Peyer's patch (tissue), 4 donors: ENCODE results near the gene CLCNKA. TPM values are rescaled to one million over a fixed set of nuclear protein-coding genes. Genes with fewer than 3 reads are reported as not detected.
A peak's percentile ranks its signal among the peaks of the same experiment; 100 is the strongest.

ENCODE experiments used
- DNase-seq, 3 donors: peaks; one replicate each; pipeline ENCODE4 v3.0.0-alpha.2; 2017 to 2019
- H3K27ac ChIP-seq, 4 donors: fragments of 200-600 bp; sonication (generic); one replicate each; pipeline ENCODE4 v1.5.1; 2016 to 2019
- H3K27me3 ChIP-seq, 2 donors: fragments of 200-600 bp; sonication (generic); one replicate each; pipeline ENCODE4 v1.5.1; 2019
- H3K36me3 ChIP-seq, 3 donors: fragments of 200-600 bp; sonication (generic); one replicate each; pipeline ENCODE4 v1.5.1; 2016 to 2019
- H3K4me1 ChIP-seq, 4 donors: fragments of 200-600 bp; sonication (generic); one replicate each; pipeline ENCODE4 v1.5.1; 2016 to 2019
- H3K4me3 ChIP-seq, 4 donors: fragments of 200-600 bp; sonication (generic); 1 replicate in 3 of 4; 2 replicates in 1 of 4; pipeline ENCODE4 v1.5.1; 2016 to 2019; ENCODE audit warnings: mild to moderate bottlenecking in 1 of 4
- H3K9me3 ChIP-seq, 4 donors: fragments of 200-600 bp; sonication (generic); one replicate each; pipeline ENCODE4 v1.5.1; 2016 to 2019; ENCODE audit warnings: mild to moderate bottlenecking in 1 of 4
- POLR2A ChIP-seq, 2 donors: fragments of 450-650 bp; IDR thresholded peaks; one replicate each; pipeline ENCODE4 v1.5.1; 2017; ENCODE audit warnings: antibody characterized with exemption in 2 of 2, mild to moderate bottlenecking in 2 of 2, moderate library complexity in 2 of 2
- small RNA-seq, 2 donors: library from RNA; depleted of rRNA; stranded (forward); fragments of <200 nt; gene quantifications; one replicate each; pipeline ENCODE3, GENCODE V24; 2016
- total RNA-seq, 4 donors: library from RNA; depleted of rRNA; stranded (reverse); fragments of >200 nt; gene quantifications; one replicate each; pipeline ENCODE4 v1.1.0, GENCODE V29; 2016
- TF ChIP-seq, protein P1 (sequence below), 6 experiments: fragments of 450-650 bp in 4 of 6; fragments of 200-600 bp in 2 of 6; sonication (generic) in 1 of 6; IDR thresholded peaks; one replicate each; pipeline ENCODE4 v1.5.1; 2017 to 2019; ENCODE audit warnings: antibody characterized with exemption in 6 of 6, mild to moderate bottlenecking in 3 of 6, moderate library complexity in 1 of 6

Gene CLCNKA
- total RNA-seq, 4 donors from 2014 or later: 0.47 TPM; not detected in 3

DNA sequence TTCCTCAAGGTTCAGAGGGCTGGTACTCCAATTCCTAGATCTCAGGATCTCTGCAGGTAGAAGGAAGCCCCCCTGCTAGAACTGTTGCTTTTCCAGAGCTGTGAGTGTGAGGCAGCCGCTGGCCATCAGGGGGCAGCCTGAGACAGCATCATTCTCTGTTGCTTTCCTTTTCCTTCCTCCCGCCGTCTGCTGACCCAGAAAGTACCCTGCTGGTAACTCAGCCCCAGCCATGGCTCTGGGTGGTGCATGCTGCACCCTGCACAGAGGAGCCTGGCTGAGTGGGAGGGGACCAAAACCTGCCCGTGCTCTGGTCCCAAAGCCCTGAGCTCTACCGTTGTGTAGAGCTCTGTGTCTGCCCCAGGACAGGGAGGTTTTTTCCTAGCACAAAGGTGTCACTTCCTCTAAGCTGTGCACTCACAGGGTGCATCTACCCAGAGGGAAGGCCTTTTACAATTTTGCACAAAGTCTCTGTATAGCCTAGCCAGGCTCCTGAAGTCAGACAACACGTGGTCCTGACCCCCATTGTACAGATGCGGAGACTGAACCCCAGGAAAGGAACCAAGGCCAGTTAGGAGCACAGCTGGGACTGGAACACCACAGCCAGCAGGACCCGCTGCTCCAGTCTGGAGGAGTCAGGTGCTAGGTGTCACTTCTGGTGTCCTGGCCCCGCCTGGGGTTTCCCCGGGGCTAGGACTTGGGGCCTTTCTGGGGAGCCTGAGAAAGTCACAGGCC lies 57.3 kb downstream of the CLCNKA start:
- H3K36me3 ChIP-seq: no peaks in the 10 kb centered on the region
- no peaks in the 10 kb centered on the region for H3K4me1 ChIP-seq
- H3K27ac ChIP-seq: peak overlapping the region in 3 of 4 donors; percentile 9 to 42 (median 25)
- peak; percentile 69 to 90 (median 87) for DNase-seq
- H3K27me3 ChIP-seq: no peaks in the 10 kb centered on the region
- no peak overlapping the region for H3K4me3 ChIP-seq
- no peaks in the 10 kb centered on the region for H3K9me3 ChIP-seq
- TF ChIP-seq, protein P1, sequence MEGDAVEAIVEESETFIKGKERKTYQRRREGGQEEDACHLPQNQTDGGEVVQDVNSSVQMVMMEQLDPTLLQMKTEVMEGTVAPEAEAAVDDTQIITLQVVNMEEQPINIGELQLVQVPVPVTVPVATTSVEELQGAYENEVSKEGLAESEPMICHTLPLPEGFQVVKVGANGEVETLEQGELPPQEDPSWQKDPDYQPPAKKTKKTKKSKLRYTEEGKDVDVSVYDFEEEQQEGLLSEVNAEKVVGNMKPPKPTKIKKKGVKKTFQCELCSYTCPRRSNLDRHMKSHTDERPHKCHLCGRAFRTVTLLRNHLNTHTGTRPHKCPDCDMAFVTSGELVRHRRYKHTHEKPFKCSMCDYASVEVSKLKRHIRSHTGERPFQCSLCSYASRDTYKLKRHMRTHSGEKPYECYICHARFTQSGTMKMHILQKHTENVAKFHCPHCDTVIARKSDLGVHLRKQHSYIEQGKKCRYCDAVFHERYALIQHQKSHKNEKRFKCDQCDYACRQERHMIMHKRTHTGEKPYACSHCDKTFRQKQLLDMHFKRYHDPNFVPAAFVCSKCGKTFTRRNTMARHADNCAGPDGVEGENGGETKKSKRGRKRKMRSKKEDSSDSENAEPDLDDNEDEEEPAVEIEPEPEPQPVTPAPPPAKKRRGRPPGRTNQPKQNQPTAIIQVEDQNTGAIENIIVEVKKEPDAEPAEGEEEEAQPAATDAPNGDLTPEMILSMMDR (IDR thresholded peaks at IDR 0.05): peak; percentile 73 to 97 (median 92)
- TF ChIP-seq POLR2A (IDR thresholded peaks at IDR 0.05): no peak

DNA sequence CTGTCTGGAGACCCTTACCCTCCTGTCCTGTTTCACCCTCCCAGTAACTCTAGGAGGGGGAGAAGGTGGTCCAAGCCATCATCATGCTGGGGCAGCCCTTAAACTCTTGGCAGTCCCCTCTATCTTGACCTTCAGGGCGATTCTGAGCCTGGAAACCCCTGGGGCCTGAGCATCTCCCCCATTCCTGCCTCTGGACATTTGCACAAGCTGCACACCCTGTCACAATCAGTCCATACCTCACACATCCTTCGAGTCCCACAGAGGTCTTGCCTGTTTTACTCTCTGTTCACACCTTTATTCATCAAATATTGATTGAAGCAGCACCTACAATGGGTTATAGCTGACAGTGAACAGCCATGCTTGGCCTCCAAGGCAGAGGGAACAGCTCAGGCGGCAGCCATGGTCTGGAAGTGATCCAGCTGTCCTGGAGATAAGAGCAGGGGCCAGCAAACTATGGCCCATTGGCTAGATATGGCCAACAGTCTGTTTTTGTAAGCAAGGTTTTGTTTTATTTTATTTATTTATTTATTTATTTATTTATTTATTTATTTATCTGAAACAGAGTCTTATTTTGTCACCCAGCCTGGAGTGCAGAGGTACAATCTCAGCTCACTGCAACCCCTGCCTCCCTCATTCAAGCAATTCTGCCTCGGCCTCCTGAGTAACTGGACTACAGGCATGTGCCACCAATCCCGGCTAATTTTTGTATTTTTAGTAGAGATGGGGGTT lies 58.8 kb downstream of the CLCNKA start:
- no peak for DNase-seq
- H3K4me3 ChIP-seq: no peak overlapping the region
- no peaks in the 10 kb centered on the region for H3K27me3 ChIP-seq
- no peak overlapping the region for H3K27ac ChIP-seq
- no peaks in the 10 kb centered on the region for H3K9me3 ChIP-seq
- no peaks in the 10 kb centered on the region for H3K36me3 ChIP-seq
- TF ChIP-seq, protein P1 (IDR thresholded peaks at IDR 0.05): no peak
- TF ChIP-seq POLR2A (IDR thresholded peaks at IDR 0.05): no peak
- H3K4me1 ChIP-seq: no peaks in the 10 kb centered on the region

DNA sequence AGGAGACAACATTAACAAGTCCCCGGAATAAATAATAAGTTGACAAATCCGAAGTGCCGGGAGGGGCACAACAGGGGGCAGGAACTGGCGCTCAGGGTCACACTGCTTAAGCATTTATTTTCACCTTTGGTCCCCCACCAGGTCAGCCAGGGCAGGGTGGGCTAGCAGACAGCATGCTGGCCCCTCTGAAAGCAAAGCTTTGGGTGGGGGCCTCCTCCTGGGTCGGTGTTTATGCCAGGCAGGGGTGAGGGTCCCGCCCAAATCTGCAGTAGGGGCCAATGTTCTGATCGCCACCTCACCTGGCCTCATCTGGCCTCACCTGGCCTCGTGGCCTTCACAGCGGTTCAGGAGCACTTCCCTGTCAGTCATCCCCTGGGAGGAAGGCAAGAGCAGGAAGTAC lies 59.8 kb downstream of the CLCNKA start:
- Histone ChIP-seq H3K27ac (no peak overlapping the region), H3K36me3 (no peaks in the 10 kb centered on the region), H3K4me1 (no peaks in the 10 kb centered on the region), H3K27me3 (no peaks in the 10 kb centered on the region), H3K9me3 (no peaks in the 10 kb centered on the region), H3K4me3 (no peak overlapping the region)
- no peak for DNase-seq
- TF ChIP-seq POLR2A (IDR thresholded peaks at IDR 0.05): no peak
- TF ChIP-seq, protein P1 (IDR thresholded peaks at IDR 0.05): no peak

DNA sequence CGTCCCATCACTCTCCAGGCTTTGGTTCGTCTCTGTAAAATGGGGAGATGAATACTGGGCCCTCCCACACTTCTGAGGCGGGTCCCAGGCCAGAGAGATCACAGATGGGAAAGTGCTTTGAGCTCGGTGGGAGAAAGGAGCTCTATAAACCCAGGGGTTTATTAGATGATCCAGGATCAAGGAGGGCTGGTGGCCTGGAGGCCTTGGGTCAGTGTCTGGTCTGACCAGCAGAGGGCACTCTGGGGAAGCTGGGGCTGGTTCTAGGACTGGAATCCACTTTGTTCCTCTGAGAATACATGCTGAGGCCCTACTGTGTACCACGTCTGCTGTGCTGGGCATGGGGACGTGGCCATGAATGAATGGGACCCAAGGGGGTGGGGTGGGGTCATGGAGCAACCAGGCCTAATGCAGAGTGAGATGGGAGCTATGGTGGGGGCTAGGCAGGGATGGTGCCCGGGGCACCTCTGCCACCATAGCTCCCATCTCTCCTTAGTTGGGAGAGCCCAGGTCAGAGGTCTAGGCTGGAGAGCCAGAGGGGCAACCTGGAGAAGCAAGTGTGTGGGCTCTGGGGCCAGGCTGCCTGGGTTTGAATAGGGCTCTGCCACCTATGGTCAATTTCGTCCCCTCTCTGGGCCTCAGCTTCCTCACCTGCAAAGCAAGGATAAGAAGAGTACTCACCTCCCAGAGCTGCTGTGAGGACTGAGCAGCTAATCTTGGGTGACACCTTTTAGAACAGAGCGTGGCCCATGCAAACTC lies 60.6 kb downstream of the CLCNKA start:
- DNase-seq: peak; percentile 57 to 87 (median 80)

DNA sequence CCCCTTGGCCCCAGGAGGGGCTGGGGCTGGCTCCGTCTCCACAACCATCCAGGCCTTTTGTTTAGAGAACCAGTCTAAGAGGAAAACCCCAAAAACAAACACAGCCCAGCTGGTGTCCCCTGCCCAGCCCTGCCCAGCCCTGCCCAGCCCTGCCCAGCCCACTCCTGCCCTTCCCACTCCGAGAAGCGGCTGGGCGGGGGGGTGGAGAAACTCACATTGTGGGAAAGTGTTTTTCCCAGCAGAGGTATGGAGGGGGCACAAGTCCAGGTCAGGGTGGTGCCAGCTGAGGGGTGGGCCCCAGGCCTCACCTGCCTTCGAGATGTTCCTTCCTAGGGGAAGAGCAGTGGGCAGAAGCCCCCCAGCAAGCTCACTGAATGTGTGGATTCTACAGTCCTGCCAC lies 61.6 kb downstream of the CLCNKA start:
- no peaks in the 10 kb centered on the region for H3K9me3 ChIP-seq
- no peak overlapping the region for H3K4me3 ChIP-seq
- no peak overlapping the region for H3K27ac ChIP-seq
- DNase-seq: no peak
- no peaks in the 10 kb centered on the region for H3K27me3 ChIP-seq
- TF ChIP-seq, protein P1 (IDR thresholded peaks at IDR 0.05): no peak
- TF ChIP-seq POLR2A (IDR thresholded peaks at IDR 0.05): no peak
- no peaks in the 10 kb centered on the region for H3K36me3 ChIP-seq
- H3K4me1 ChIP-seq: no peaks in the 10 kb centered on the region

More for the DNA sequence above, 60.6 kb downstream of the CLCNKA start:
- no peaks in the 10 kb centered on the region for H3K27me3 ChIP-seq
- H3K4me1 ChIP-seq: no peaks in the 10 kb centered on the region
- no peak overlapping the region for H3K4me3 ChIP-seq
- TF ChIP-seq, protein P1 (IDR thresholded peaks at IDR 0.05): peak; percentile 20 to 83 (median 76)
- TF ChIP-seq POLR2A (IDR thresholded peaks at IDR 0.05): no peak
- no peaks in the 10 kb centered on the region for H3K9me3 ChIP-seq
- H3K36me3 ChIP-seq: no peaks in the 10 kb centered on the region
- no peak overlapping the region for H3K27ac ChIP-seq

Small RNA genes lying within 50 kb of the gene (small RNA-seq; reads per million reads assigned to genes)
- 0 reads per million in 2 donors for gene AL355994.1
- gene AL355994.5: 0 reads per million in 2 donors

Other genes with a start within 250 kb of the CLCNKA start
- 1 to 10 TPM; 1.3 to 2.5 (median 1.6) TPM for gene UQCRHL, start 214.4 kb upstream of the CLCNKA start, total RNA-seq
- gene SPEN, start 174.3 kb upstream of the CLCNKA start, total RNA-seq: 10 to 100 TPM; 51.8 to 94.9 (median 61.5) TPM
- gene ZBTB17, start 45.9 kb upstream of the CLCNKA start, total RNA-seq: 100 to 1,000 TPM in 1 of 4 donors, 10 to 100 TPM in 3; 52.1 to 138 (median 56.6) TPM
- not detected for gene SRARP, start 17.8 kb upstream of the CLCNKA start, total RNA-seq
- gene HSPB7, start 4.0 kb upstream of the CLCNKA start, total RNA-seq: 1 to 10 TPM in 3 of 4 donors, not detected in 1; 1.1 to 5.2 (median 1.1) TPM
- not detected for gene CLCNKB, start 21.7 kb downstream of the CLCNKA start, total RNA-seq
- 1 to 10 TPM in 2 of 4 donors, under 1 TPM in 1, not detected in 1; 0.80 to 3.5 (median 2.3) TPM for gene FAM131C, start 51.6 kb downstream of the CLCNKA start, total RNA-seq
- gene EPHA2, start 134.0 kb downstream of the CLCNKA start, total RNA-seq: 10 to 100 TPM; 23.5 to 42.6 (median 35.5) TPM
- gene ARHGEF19, start 190.6 kb downstream of the CLCNKA start, total RNA-seq: 10 to 100 TPM in 1 of 4 donors, 1 to 10 TPM in 3; 6.0 to 16.5 (median 7.3) TPM
- 1 to 10 TPM in 3 of 4 donors, not detected in 1; 1.2 to 6.6 (median 3.4) TPM for gene CPLANE2, start 215.1 kb downstream of the CLCNKA start, total RNA-seq